Measurements from ENCODE around the gene C1QTNF9.
"Not testable (repeated sequence)": the region's sequence is repeated elsewhere in the genome, so short reads cannot be mapped to it uniquely, and the experiment has no call there.

The C1QTNF9 gene

DNA sequence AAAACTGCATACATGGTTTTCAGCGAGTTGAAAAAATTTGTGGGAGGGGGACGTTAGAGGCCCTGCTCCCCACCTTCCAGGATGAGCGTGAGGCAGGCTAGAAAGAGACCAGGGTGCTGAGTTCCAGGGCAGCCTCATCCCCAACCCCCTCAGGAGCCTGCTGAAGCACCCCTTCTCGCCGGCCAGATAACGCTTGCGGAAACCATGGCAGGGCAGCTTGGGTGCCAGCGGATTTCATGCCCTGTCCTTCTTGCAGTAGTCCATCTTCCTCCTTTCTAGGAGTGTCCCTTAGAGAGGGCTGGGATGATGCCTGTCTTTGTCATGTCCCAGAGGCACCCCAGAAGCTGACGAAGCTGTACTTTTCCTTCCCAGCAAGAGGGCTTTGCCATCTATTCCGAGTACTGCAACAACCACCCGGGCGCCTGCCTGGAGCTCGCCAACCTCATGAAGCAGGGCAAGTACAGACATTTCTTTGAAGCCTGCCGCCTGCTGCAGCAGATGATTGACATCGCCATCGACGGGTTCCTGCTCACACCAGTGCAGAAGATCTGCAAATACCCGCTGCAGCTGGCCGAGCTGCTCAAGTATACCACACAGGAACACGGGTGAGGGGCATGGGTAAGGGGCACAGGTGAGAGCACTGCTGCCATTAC is 19.0 kb upstream of the C1QTNF9 start:
- Mint-ChIP-seq H3K9me3 (no peaks in the 10 kb centered on the region), H3K4me1 (ENCODE audit: low read depth) (peaks cover 10% of the 10 kb centered on the region), H3K4me3 (no peak overlapping the region), H3K36me3 (ENCODE audit: low read depth) (peaks cover 85% of the 10 kb centered on the region), H3K27ac (no peak overlapping the region), H3K27me3 (no peaks in the 10 kb centered on the region)
- intact Hi-C loops (cut with micrococcal nuclease): no loop called here

DNA sequence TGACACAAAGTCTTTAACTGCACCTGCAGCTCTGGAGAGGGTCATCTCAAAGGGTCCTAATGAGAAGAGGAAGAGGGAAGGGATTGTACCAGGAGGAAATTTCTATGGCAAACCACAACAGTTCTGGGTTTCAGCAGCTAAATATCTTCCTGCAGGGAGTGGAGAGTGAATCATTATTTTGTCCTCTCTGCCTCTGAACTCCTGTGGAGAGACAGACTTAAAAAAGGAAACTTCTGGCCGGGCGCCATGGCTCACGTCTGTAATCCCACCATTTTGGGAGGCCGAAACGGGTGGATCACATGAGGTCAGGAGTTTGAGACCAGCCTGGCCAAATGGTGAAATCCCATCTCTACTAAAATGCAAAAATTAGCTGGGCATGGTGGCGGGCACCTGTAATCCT is 16.9 kb upstream of the C1QTNF9 start:
- Mint-ChIP-seq H3K36me3 (ENCODE audit: low read depth) (peaks cover 85% of the 10 kb centered on the region), H3K4me1 (ENCODE audit: low read depth) (peaks cover 10% of the 10 kb centered on the region), H3K4me3 (no peak overlapping the region), H3K27me3 (no peaks in the 10 kb centered on the region), H3K9me3 (no peaks in the 10 kb centered on the region), H3K27ac (peak overlapping the region; percentile 12)
- intact Hi-C loops (cut with micrococcal nuclease): no loop called here

DNA sequence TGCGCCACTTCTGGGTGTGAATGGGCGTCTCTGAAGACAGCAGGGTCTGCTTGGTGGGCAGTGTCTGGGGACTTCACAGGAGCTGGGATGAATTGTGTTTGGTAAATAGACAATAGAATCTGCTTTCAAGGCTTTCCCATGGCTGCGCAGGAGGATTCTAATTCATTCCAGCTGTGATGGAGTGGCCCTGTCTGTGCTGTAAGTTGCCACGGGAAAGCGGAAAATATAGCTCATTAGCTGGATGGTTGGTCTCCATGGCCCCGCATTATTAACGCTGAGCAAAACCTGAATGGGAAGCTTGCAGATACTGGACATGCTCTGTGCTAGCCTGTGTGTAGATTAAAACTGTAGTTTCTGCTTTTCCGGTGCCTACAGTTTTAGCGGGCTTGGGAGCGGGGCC is 15.6 kb upstream of the C1QTNF9 start:
- intact Hi-C loops (cut with micrococcal nuclease): no loop called here
- Mint-ChIP-seq H3K4me3 (no peak overlapping the region), H3K27me3 (no peaks in the 10 kb centered on the region), H3K27ac (no peak overlapping the region), H3K4me1 (ENCODE audit: low read depth) (no peaks in the 10 kb centered on the region), H3K36me3 (ENCODE audit: low read depth) (peaks cover 92% of the 10 kb centered on the region), H3K9me3 (no peaks in the 10 kb centered on the region)

DNA sequence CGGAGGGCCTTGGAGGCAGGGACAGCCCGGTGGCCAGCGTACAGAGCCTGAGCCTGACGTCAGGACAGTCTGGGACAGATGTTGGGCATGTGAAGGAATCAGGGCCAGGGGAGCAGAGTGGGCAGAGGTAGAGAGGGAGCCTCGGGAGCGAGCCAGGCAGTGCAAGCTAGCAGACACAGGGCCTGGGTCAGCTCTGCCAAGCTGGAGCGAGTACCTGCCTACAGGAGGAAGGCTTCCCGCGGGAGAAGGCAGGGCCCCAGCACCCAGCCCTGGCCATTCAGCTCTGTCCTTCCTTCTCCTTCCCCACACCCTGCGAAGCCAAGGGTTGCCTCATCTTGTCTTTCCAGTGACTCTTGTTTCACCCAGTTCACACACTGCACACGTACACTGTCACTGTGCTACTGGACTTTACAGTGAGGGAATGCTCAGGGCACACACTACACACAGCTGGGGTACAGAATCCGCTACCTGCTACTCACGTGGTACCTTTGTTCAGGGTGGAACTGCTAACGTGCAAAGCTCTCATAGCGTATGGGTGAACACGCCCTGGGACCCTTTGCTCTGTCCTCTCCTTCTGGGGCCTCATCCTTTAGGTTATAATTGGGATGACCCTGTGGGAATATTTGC is 9.8 kb upstream of the C1QTNF9 start:
- Mint-ChIP-seq H3K36me3 (ENCODE audit: low read depth) (peaks cover 96% of the 10 kb centered on the region), H3K4me3 (no peak overlapping the region), H3K27ac (no peak overlapping the region), H3K27me3 (no peaks in the 10 kb centered on the region), H3K9me3 (no peaks in the 10 kb centered on the region), H3K4me1 (ENCODE audit: low read depth) (no peaks in the 10 kb centered on the region)
- intact Hi-C loops (cut with micrococcal nuclease): no loop called here

DNA sequence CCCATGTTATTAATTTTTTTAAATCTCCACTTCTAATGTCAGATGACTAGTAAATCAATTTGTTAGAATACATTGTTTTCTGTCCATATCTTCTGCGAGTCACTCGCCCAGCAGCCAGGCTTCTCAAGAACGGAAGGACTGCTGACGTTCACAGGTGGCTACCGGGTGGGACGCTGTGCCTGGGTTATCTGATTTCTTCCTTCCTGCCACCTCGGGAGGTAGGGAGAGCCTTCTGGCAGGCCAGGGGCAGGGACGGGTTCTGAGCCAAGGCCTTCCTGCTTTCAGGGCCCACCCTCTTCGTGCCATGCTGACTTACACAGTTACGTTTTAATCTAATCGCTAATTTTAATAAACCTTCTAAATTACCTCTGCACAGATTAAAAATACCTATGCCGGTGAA is 7.9 kb upstream of the C1QTNF9 start:
- intact Hi-C loops (cut with micrococcal nuclease): no loop called here
- Mint-ChIP-seq H3K9me3 (no peaks in the 10 kb centered on the region), H3K36me3 (ENCODE audit: low read depth) (peaks cover 90% of the 10 kb centered on the region), H3K27me3 (no peaks in the 10 kb centered on the region), H3K4me1 (ENCODE audit: low read depth) (no peaks in the 10 kb centered on the region), H3K4me3 (no peak overlapping the region), H3K27ac (no peak overlapping the region)

DNA sequence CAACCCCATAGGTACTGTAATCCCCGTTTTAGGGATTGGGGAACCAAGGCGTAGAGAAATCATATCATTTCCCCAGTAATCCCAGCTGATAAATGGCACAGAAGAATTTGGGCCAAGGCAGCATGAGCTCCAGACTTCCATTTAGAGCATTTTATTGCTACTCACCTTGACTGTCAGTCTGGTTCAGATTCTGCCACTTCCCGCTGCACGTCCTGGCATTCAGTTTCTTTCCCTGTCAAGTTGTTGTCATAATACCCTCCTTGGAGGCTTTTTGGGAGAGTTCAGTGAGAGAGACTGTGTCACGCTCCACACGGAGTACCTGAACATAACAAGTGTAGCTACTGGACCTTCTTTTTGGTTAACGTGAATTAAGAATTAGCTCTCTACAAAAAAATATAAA is 7.5 kb upstream of the C1QTNF9 start:
- no peaks in the 10 kb centered on the region for H3K9me3 Mint-ChIP-seq
- intact Hi-C loops (cut with micrococcal nuclease): no loop called here
- no peak overlapping the region for H3K4me3 Mint-ChIP-seq
- H3K27ac Mint-ChIP-seq: no peak overlapping the region
- H3K36me3 Mint-ChIP-seq (ENCODE audit: low read depth): peaks cover 85% of the 10 kb centered on the region
- no peaks in the 10 kb centered on the region for H3K27me3 Mint-ChIP-seq
- H3K4me1 Mint-ChIP-seq (ENCODE audit: low read depth): no peaks in the 10 kb centered on the region

DNA sequence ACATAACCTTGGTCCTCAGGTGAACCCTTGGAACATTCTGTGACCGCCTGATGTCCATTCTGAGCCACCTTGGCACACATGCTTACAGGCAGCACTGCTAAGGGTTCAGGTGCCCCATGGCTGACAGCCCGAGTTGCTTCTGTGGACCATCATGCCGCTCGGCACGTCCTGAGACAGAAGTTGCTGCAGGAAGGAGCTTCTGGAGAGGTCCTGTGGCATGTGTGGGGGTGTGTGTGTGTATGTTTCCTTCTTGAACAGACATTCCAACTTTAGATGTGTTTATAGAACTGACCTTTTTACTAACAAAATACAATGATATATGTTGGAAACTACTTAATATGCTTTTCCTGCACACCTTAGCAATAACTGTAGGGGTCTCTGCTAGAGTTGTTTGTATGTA is 4.8 kb upstream of the C1QTNF9 start:
- H3K4me3 Mint-ChIP-seq: no peak overlapping the region
- peaks cover 58% of the 10 kb centered on the region for H3K36me3 Mint-ChIP-seq (ENCODE audit: low read depth)
- no peaks in the 10 kb centered on the region for H3K4me1 Mint-ChIP-seq (ENCODE audit: low read depth)
- no peak overlapping the region for H3K27ac Mint-ChIP-seq
- H3K27me3 Mint-ChIP-seq: peaks cover 9% of the 10 kb centered on the region
- no peaks in the 10 kb centered on the region for H3K9me3 Mint-ChIP-seq
- intact Hi-C loops (cut with micrococcal nuclease): no loop called here

DNA sequence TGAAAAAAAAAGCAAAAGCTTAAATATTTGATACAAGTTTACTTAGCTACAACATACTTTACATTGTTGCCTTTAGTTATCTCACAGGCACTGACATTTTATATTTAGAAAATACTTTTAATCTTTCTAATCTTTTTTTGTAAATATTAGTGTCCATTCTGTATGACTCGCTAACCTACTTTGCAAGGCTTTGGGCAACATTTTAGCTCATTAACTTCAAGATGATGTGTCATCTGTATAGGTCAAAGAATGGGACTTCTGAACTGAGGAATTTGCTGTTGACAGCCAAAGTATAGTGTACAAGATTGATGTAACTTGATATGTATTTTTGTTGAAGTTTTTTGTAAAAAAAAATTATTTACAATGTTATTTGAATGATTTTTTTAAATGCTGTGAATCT is 2.7 kb upstream of the C1QTNF9 start:
- no peaks in the 10 kb centered on the region for H3K9me3 Mint-ChIP-seq
- H3K4me3 Mint-ChIP-seq: no peak overlapping the region
- peaks cover 38% of the 10 kb centered on the region for H3K36me3 Mint-ChIP-seq (ENCODE audit: low read depth)
- intact Hi-C loops (cut with micrococcal nuclease): no loop called here
- no peak overlapping the region for H3K27ac Mint-ChIP-seq
- peaks cover 9% of the 10 kb centered on the region for H3K27me3 Mint-ChIP-seq
- H3K4me1 Mint-ChIP-seq (ENCODE audit: low read depth): no peaks in the 10 kb centered on the region

DNA sequence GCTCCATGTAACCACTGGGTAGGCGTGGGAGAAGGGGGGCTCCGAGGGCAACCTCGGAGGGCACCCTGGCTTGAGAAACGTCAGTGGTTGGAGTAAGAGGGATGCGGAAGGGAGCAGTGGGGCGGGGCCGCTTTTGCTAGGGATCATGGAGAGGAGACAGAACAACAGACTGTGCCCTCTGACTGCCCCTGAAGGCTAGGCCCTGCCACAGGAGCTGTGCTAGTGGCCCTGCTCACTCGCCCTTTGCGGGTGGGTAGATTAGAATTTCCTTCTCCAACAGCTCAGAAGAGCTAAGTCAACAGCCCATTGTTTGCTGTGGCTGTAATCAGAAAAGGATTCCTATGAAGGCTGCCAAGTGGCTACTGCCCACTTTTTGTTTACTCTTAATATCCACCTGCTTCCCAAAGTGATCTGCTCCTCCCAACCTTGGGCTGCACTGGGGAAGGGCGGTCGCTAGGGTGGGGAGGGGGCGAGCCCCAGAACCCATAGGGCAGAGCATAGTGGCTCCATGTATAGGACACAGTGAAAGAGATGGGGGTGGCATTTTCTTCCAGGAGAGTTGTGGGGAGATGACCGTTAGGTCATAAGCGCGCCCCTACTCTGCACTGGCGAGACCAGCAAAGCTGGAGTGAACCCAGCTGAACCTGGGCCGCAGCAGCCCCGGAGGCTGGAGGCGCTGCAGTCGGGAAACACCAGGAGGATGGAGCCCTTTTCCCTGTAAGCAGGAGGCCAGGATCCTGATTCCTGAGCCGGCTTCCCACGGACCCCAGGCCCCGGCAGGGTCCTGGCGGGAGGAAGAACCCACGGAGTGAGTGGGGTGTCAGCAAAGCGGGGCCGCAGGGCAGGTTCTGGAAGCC is 1.9 kb upstream of the C1QTNF9 start:
- H3K9me3 Mint-ChIP-seq: no peaks in the 10 kb centered on the region
- intact Hi-C loops (cut with micrococcal nuclease): no loop called here
- H3K36me3 Mint-ChIP-seq (ENCODE audit: low read depth): peaks cover 30% of the 10 kb centered on the region
- no peaks in the 10 kb centered on the region for H3K4me1 Mint-ChIP-seq (ENCODE audit: low read depth)
- H3K27ac Mint-ChIP-seq: no peak overlapping the region
- H3K4me3 Mint-ChIP-seq: no peak overlapping the region
- peaks cover 9% of the 10 kb centered on the region for H3K27me3 Mint-ChIP-seq

DNA sequence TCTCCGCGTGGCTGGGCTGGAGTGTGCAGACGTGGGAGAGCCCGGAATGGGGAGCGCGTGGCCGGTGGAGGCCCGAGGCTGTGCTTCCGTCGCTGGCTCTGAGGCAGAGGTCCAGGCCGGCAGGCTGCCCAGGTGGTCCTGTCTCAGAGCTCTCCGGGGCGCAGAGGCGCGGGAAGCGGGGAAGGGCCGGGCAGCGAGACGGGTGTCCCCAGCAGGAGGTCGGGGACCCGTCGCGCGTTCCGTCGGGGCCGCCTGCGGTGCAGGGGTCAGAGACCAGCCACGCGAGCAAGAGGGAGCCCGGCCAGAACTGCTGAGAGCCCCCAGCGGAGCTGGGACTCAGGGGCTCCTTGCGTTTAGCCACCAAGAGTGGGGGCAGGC is 1.3 kb upstream of the C1QTNF9 start:
- intact Hi-C loops (cut with micrococcal nuclease): no loop called here
- Mint-ChIP-seq H3K4me1 (ENCODE audit: low read depth) (no peaks in the 10 kb centered on the region), H3K9me3 (no peaks in the 10 kb centered on the region), H3K27me3 (peaks cover 9% of the 10 kb centered on the region), H3K4me3 (no peak overlapping the region), H3K27ac (no peak overlapping the region), H3K36me3 (ENCODE audit: low read depth) (peaks cover 24% of the 10 kb centered on the region)

DNA sequence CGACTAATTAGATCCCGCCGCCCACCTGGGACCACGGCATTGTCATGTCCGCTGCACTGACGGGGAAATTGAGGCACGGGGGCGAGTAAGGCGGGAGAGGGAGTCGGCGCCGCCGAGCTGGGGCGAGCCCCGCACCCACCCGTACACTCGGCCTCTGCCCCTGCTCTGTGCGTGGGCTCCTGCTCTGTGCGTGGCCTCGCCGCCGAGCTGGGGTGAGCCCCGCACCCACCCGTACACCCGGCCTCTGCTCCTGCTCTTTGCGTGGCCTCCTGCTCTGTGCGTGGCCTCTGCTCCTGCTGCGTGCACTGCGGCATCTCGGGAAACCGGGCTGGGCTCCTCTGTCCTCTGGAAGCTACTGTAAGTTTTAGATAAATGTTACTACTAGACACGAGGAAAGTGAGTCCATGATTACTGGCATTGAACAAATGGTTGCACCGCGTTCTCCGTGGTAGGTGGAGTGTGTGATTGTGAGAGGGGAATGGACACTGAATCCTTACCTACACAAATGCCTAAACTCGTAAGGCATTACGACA is 826 bp upstream of the C1QTNF9 start:
- Mint-ChIP-seq H3K27me3 (peaks cover 9% of the 10 kb centered on the region), H3K9me3 (no peaks in the 10 kb centered on the region), H3K4me1 (ENCODE audit: low read depth) (no peaks in the 10 kb centered on the region), H3K36me3 (ENCODE audit: low read depth) (peaks cover 19% of the 10 kb centered on the region), H3K4me3 (no peak overlapping the region), H3K27ac (no peak overlapping the region)
- intact Hi-C loops (cut with micrococcal nuclease): no loop called here

DNA sequence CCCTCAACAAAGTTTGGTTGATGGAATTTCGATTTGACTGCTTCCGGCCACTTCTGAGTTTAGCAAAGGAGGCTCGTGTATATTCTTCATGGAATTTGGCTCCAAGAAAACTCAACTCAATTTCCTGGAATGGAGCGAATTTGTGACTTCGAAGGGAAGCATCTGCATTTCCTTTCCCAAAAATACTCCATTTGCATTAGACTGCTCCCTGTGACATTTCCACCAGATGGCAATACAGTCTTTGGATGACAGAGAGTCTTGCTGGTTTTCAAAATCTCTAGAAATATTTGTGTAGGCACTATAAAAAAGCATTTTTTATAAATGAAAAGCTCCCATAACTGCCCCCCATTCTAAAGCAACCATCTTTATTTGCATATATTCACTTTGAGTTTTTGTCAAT is 4.1 kb downstream of the C1QTNF9 start:
- Mint-ChIP-seq H3K4me3 (no peak overlapping the region), H3K36me3 (ENCODE audit: low read depth) (no peaks in the 10 kb centered on the region), H3K9me3 (no peaks in the 10 kb centered on the region), H3K27me3 (peaks cover 3% of the 10 kb centered on the region), H3K4me1 (ENCODE audit: low read depth) (no peaks in the 10 kb centered on the region), H3K27ac (no peak overlapping the region)
- intact Hi-C loops (cut with micrococcal nuclease): no loop called here

DNA sequence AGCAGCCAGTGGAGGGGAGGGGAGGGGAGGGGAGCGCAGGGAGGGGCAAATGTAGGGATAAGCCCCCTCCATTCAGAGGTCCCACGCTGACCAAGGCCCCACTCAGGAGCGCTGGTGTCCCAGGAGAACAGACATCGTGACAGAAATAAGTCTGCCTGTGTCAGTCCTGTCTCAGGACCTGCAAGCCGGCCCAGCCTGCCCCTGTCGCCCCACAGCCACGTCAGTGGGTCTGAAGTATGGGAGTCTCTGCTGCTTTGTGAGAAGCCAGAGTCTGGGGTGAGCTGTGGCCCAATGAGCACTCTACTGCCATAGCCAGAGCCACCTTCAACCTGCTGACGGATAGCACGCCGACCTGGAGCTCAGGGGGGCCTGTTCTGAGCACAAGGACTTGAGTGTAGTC is 8.5 kb downstream of the C1QTNF9 start:
- H3K4me1 Mint-ChIP-seq (ENCODE audit: low read depth); H3K9me3 Mint-ChIP-seq; H3K27me3 Mint-ChIP-seq; H3K4me3 Mint-ChIP-seq; H3K27ac Mint-ChIP-seq; intact Hi-C loops (cut with micrococcal nuclease); H3K36me3 Mint-ChIP-seq (ENCODE audit: low read depth): not testable (repeated sequence)

DNA sequence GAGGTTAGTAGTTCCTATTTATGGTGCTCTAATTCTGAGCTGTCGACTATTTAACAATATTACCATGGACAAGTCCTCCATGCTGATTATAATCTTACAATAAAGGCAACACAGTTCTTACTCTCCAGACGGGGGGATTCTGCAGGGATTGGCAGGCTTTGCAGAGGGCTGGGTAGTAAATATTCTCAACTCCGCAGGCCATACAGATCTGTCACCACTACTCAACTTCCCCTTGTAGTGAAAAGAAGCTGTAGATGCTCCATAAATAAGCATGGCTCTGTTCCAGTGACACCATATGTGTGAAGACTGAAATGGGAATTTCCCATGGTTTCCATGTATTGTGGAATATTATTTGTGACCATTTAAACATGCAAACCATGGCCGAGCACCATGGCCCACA is 9.5 kb downstream of the C1QTNF9 start:
- H3K9me3 Mint-ChIP-seq; H3K36me3 Mint-ChIP-seq (ENCODE audit: low read depth); H3K4me3 Mint-ChIP-seq; H3K27me3 Mint-ChIP-seq; H3K27ac Mint-ChIP-seq; intact Hi-C loops (cut with micrococcal nuclease); H3K4me1 Mint-ChIP-seq (ENCODE audit: low read depth): not testable (repeated sequence)
